Measurements from ENCODE around the gene TRMT1L.

GRCh38 chr1:185156288-185156853 lies 382 bp downstream of the TRMT1L start:
- no peak for TF ChIP-seq CTCF (IDR thresholded peaks at IDR 0.05)
- no peak for TF ChIP-seq POLR2AphosphoS5 (IDR thresholded peaks at IDR 0.05)
- TF ChIP-seq POLR2A (IDR thresholded peaks at IDR 0.05): no peak
